Measurements from ENCODE around the gene CNTN3. TPM values are rescaled to one million over a fixed set of nuclear protein-coding genes. Genes with fewer than 3 reads are reported as not detected.

CNTN3 gene
- total RNA-seq, 2 experiments from 2014 or later: not detected

GRCh38 chr3:74613060-74613459 lies 1.4 kb downstream of the CNTN3 start:
- CTCF ChIA-PET (ENCODE audit: unreplicated experiment): no interaction called here
- no peaks in the 10 kb centered on the region for H3K4me1 ChIP-seq (ENCODE audit: insufficient read depth, low read length, poor library complexity, severe bottlenecking)
- no peaks in the 10 kb centered on the region for H3K79me2 ChIP-seq (ENCODE audit: insufficient read depth, low read depth, low read length)
- no peak for DNase-seq (ENCODE audit: low spot score)
- no peaks in the 10 kb centered on the region for H3K9me3 ChIP-seq (ENCODE audit: low read length)
- H4K20me1 ChIP-seq (ENCODE audit: insufficient read depth, low read length): no peaks in the 10 kb centered on the region
- H2AFZ ChIP-seq (ENCODE audit: low read length): no peak overlapping the region
- intact Hi-C loops (cut with micrococcal nuclease; ENCODE audit: unreplicated experiment): no loop called here
- no peaks in the 10 kb centered on the region for H3K36me3 ChIP-seq (ENCODE audit: insufficient read depth, low read length)
- POLR2A ChIA-PET: no interaction called here
- no peaks in the 10 kb centered on the region for H3K9me2 ChIP-seq (ENCODE audit: insufficient read depth, low read length)
- H3K27ac ChIP-seq (ENCODE audit: low read depth, low read length, poor library complexity, severe bottlenecking): no peak overlapping the region
- no TSS peak for BruUV-seq (replicated peaks)
- TF ChIP-seq CTCF (conservative IDR thresholded peaks at IDR 0.05; ENCODE audit: low read length) (no peak), EZH2phosphoT487 (IDR thresholded peaks at IDR 0.05; ENCODE audit: borderline replicate concordance, low read depth, low read length) (no peak)
- no peak overlapping the region for H3K4me2 ChIP-seq (ENCODE audit: low read length)
- H3K4me3 ChIP-seq (ENCODE audit: low read depth, low read length, poor library complexity, severe bottlenecking): no peak overlapping the region

- no peak overlapping the region for H2AFZ ChIP-seq (ENCODE audit: low read length)
- no peak overlapping the region for H3K27ac ChIP-seq (ENCODE audit: low read depth, low read length, poor library complexity, severe bottlenecking)
- BruUV-seq (replicated peaks): no TSS peak
- H3K4me3 ChIP-seq (ENCODE audit: low read depth, low read length, poor library complexity, severe bottlenecking): no peak overlapping the region
- TF ChIP-seq EZH2phosphoT487 (IDR thresholded peaks at IDR 0.05; ENCODE audit: borderline replicate concordance, low read depth, low read length): no peak
- TF ChIP-seq CTCF (conservative IDR thresholded peaks at IDR 0.05; ENCODE audit: low read length): no peak
- H4K20me1 ChIP-seq (ENCODE audit: insufficient read depth, low read length): no peaks in the 10 kb centered on the region
- intact Hi-C loops (cut with micrococcal nuclease; ENCODE audit: unreplicated experiment): no loop called here
- H3K79me2 ChIP-seq (ENCODE audit: insufficient read depth, low read depth, low read length): no peaks in the 10 kb centered on the region
- no peaks in the 10 kb centered on the region for H3K36me3 ChIP-seq (ENCODE audit: insufficient read depth, low read length)
- ChIA-PET POLR2A (no interaction called here), CTCF (ENCODE audit: unreplicated experiment) (no interaction called here)
- H3K4me1 ChIP-seq (ENCODE audit: insufficient read depth, low read length, poor library complexity, severe bottlenecking): no peaks in the 10 kb centered on the region
- DNase-seq (ENCODE audit: low spot score): no peak
- no peaks in the 10 kb centered on the region for H3K9me2 ChIP-seq (ENCODE audit: insufficient read depth, low read length)
- H3K4me2 ChIP-seq (ENCODE audit: low read length): no peak overlapping the region
- no peaks in the 10 kb centered on the region for H3K9me3 ChIP-seq (ENCODE audit: low read length)
Observed at GRCh38 chr3:74611206-74611605, 3.3 kb downstream of the CNTN3 start.

GRCh38 chr3:74607803-74608202 lies 6.7 kb downstream of the CNTN3 start:
- intact Hi-C loops (cut with micrococcal nuclease; ENCODE audit: unreplicated experiment): no loop called here
- Histone ChIP-seq H3K4me2 (ENCODE audit: low read length) (no peak overlapping the region), H3K36me3 (ENCODE audit: insufficient read depth, low read length) (no peaks in the 10 kb centered on the region), H3K9me2 (ENCODE audit: insufficient read depth, low read length) (no peaks in the 10 kb centered on the region), H3K4me1 (ENCODE audit: insufficient read depth, low read length, poor library complexity, severe bottlenecking) (no peaks in the 10 kb centered on the region), H4K20me1 (ENCODE audit: insufficient read depth, low read length) (no peaks in the 10 kb centered on the region), H3K79me2 (ENCODE audit: insufficient read depth, low read depth, low read length) (no peaks in the 10 kb centered on the region), H3K4me3 (ENCODE audit: low read depth, low read length, poor library complexity, severe bottlenecking) (no peak overlapping the region), H3K9me3 (ENCODE audit: low read length) (no peaks in the 10 kb centered on the region), H2AFZ (ENCODE audit: low read length) (no peak overlapping the region), H3K27ac (ENCODE audit: low read depth, low read length, poor library complexity, severe bottlenecking) (no peak overlapping the region)
- ChIA-PET CTCF (ENCODE audit: unreplicated experiment) (no interaction called here), POLR2A (interaction anchor here (0.6 kb wide), 1 partner anchor 169 kb away, joined by 4 read pairs; no protein-coding TSS in a partner anchor)
- TF ChIP-seq CTCF (conservative IDR thresholded peaks at IDR 0.05; ENCODE audit: low read length): no peak
- no peak for TF ChIP-seq EZH2phosphoT487 (IDR thresholded peaks at IDR 0.05; ENCODE audit: borderline replicate concordance, low read depth, low read length)
- no peak for DNase-seq (ENCODE audit: low spot score)
- no TSS peak for BruUV-seq (replicated peaks)

All from OCI-LY7 (cell line).